Lung (tissue), 12 donors: ENCODE data around the gene GTF2H1. TPM values are rescaled to one million over a fixed set of nuclear protein-coding genes. Genes with fewer than 3 reads are reported as not detected.
A peak's percentile ranks its signal among the peaks of the same experiment; 100 is the strongest.

Source experiments
- ATAC-seq: fragments of 200-7000 bp; cut with Tn5 transposase; one replicate; pipeline ENCODE4 v1.9.1; 2020; ENCODE audit warnings: moderate number of reproducible peaks; ENCODE audit not compliant: insufficient read depth, low FRiP score
- DNase-seq, 3 donors: peaks; one replicate each; pipeline ENCODE4 v3.0.0-alpha.2; 2013 to 2017
- H3K27ac ChIP-seq, 2 donors: one replicate each; pipeline ENCODE4 v1.5.1; 2013; ENCODE audit warnings: mild to moderate bottlenecking in 2 of 2, moderate library complexity in 2 of 2, control low read depth in 1 of 2, inconsistent platforms in 1 of 2, low read depth in 1 of 2, low read length in 1 of 2
- H3K27me3 ChIP-seq, 3 donors: one replicate each; pipeline ENCODE4 v1.5.1; 2013; ENCODE audit warnings: low read length in 2 of 3; ENCODE audit not compliant: control insufficient read depth in 3 of 3, insufficient read depth in 3 of 3
- H3K36me3 ChIP-seq, 4 donors: one replicate each; pipeline ENCODE4 v1.5.1; 2013; ENCODE audit warnings: low read length in 4 of 4, mild to moderate bottlenecking in 1 of 4, moderate library complexity in 1 of 4; ENCODE audit not compliant: control insufficient read depth in 4 of 4, insufficient read depth in 4 of 4
- H3K4me1 ChIP-seq, 5 donors: one replicate each; pipeline ENCODE4 v1.5.1; 2013; ENCODE audit warnings: low read length in 5 of 5, mild to moderate bottlenecking in 2 of 5, moderate library complexity in 1 of 5; ENCODE audit not compliant: control insufficient read depth in 5 of 5, insufficient read depth in 5 of 5
- H3K4me3 ChIP-seq: one replicate; pipeline ENCODE4 v1.5.1; 2013; ENCODE audit warnings: mild to moderate bottlenecking, control low read depth, moderate library complexity
- H3K9ac ChIP-seq, 2 donors: one replicate each; pipeline ENCODE4 v1.5.1; 2013; ENCODE audit warnings: low read length in 2 of 2, control low read depth in 1 of 2; ENCODE audit not compliant: insufficient read depth in 1 of 2
- H3K9me3 ChIP-seq, 4 donors: one replicate each; pipeline ENCODE4 v1.5.1; 2013; ENCODE audit warnings: low read length in 3 of 4, mild to moderate bottlenecking in 1 of 4, moderate library complexity in 1 of 4; ENCODE audit not compliant: control insufficient read depth in 4 of 4, insufficient read depth in 3 of 4
- CTCF ChIP-seq: IDR thresholded peaks from 2 replicates; pipeline ENCODE4 v1.5.1; 2012; ENCODE audit warnings: mild to moderate bottlenecking; ENCODE audit errors: control extremely low read depth, extremely low read depth
- WGBS, 2 donors: extraction: QIAGEN DNeasy Blood & Tissue Kit; methylation state at CpG; one replicate each; pipeline ENCODE4 v1.1.7; 2013; 5-methylcytosine and 5-hydroxymethylcytosine counted together
- polyA plus RNA-seq, 2 donors: library from polyadenylated mRNA; stranded (reverse); fragments of 200-250 nt; gene quantifications; one replicate each; pipeline ENCODE4 v1.2.1, GENCODE V29; 2013
- total RNA-seq, 2 donors: library from RNA; depleted of rRNA in 1 of 2; stranded (reverse); fragments of >200 nt in 1 of 2; gene quantifications; one replicate each; pipeline ENCODE4 v1.2.1, GENCODE V29; 2014 to 2021
- donor health status: control.
- donor health status: control.
- donor health status: Bipolar disorder and iron deficiency.
- donor health status: healthy.
- donor health status: DM: yes; HTN: yes; CAD: no.

Gene GTF2H1
- total and polyA plus RNA-seq, 4 donors = 20.2 to 87.9 (median 32.6) TPM

GRCh38 chr11:18313965-18314763 is 8.2 kb upstream of the GTF2H1 start:
- no peak for TF ChIP-seq CTCF
- Histone ChIP-seq H3K27me3 (no peaks in the 10 kb centered on the region), H3K9me3 (no peaks in the 10 kb centered on the region), H3K36me3 (peaks cover 5 to 24% (median 10%) of the 10 kb centered on the region in 4 donors), H3K27ac (peak overlapping the region in 1 of 2 donors; percentile 22), H3K4me1 (peaks cover 0 to 2% (median 0%) of the 10 kb centered on the region in 5 donors), H3K4me3 (no peak overlapping the region), H3K9ac (no peak overlapping the region)
- no peak for DNase-seq
- no peak for ATAC-seq
- WGBS, 2 donors = 79 to 81% methylated on average over 10 of the region's 10 CpGs

GRCh38 chr11:18314784-18315523 is 7.4 kb upstream of the GTF2H1 start:
- WGBS, 2 donors = 72 to 85% methylated on average over 9 of the region's 9 CpGs
- Histone ChIP-seq H3K4me1 (peaks cover 0 to 2% (median 0%) of the 10 kb centered on the region in 5 donors), H3K4me3 (no peak overlapping the region), H3K9me3 (no peaks in the 10 kb centered on the region), H3K9ac (no peak overlapping the region), H3K27ac (peak overlapping the region in 1 of 2 donors; percentile 22), H3K27me3 (no peaks in the 10 kb centered on the region), H3K36me3 (peaks cover 2 to 19% (median 6%) of the 10 kb centered on the region in 4 donors)
- ATAC-seq = no peak
- DNase-seq = no peak
- TF ChIP-seq CTCF = no peak

- Histone ChIP-seq H3K27ac (no peak overlapping the region), H3K4me3 (no peak overlapping the region), H3K9me3 (no peaks in the 10 kb centered on the region), H3K36me3 (peaks cover 0 to 11% (median 1%) of the 10 kb centered on the region in 4 donors), H3K4me1 (peaks cover 0 to 6% (median 4%) of the 10 kb centered on the region in 5 donors), H3K9ac (no peak overlapping the region), H3K27me3 (no peaks in the 10 kb centered on the region)
- 98% methylated on average over 2 of the region's 2 CpGs for WGBS, 2 donors
- DNase-seq (no peak), ATAC-seq (no peak)
- TF ChIP-seq CTCF = no peak
Observed at GRCh38 chr11:18315893-18316292, 6.5 kb upstream of the GTF2H1 start.
